K562 (cell line): Measurements from ENCODE around the gene NOD1. TPM values are rescaled to one million over a fixed set of nuclear protein-coding genes. Genes with fewer than 3 reads are reported as not detected.
A peak's percentile ranks its signal among the peaks of the same experiment; 100 is the strongest.

ENCODE experiments used
- ATAC-seq: fragments of 200-7000 bp; cut with Tn5 transposase; 3 replicates; pipeline ENCODE4 v1.9.1; 2020; ENCODE audit warnings: moderate library complexity
- BruUV-seq: library from RNA; stranded (reverse); fragments of 400-500 nt; replicated peaks from 2 replicates; lab custom pipeline; 2021; lab: Mats Ljungman, UMichigan
- CTCF ChIA-PET: fragments of 300-600 bp; formaldehyde crosslinking; extraction: SDS; loops from one replicate; lab custom pipeline; 2021; ENCODE audit warnings: low intra/inter-chr PET ratio; lab: Yijun Ruan, JAX
- POLR2A ChIA-PET: fragments of 300-600, 350-650 bp; sonication (Branson Sonifier 250); formaldehyde crosslinking; extraction: SDS; loops from one replicate; lab custom pipeline; 2021; ENCODE audit warnings: antibody characterized with exemption, inconsistent platforms; lab: Yijun Ruan, JAX
- DNase-seq, 4 experiments: peaks; one replicate each; pipeline versions ENCODE4 v3.0.0 to v3.0.0-alpha.2; 2011 to 2018; ENCODE audit warnings: low spot score in 3 of 4, mixed read lengths in 3 of 4; ENCODE audit errors: extremely low read depth in 1 of 4
- FAIRE-seq: peaks from 2 replicates; lab custom pipeline; 2011; peaks lifted over from hg19 to GRCh38; lab: Jason Lieb, UNC
- H2AFZ ChIP-seq: 2 replicates; pipeline ENCODE4 v1.6.0; 2011; ENCODE audit warnings: low read depth, low read length, control low read depth, inconsistent platforms
- H3K27ac ChIP-seq: fragments of 200-600 bp; 3 replicates; pipeline ENCODE4 v1.8.0; 2011; ENCODE audit warnings: low read depth, mild to moderate bottlenecking, control low read depth, inconsistent platforms, low read length, moderate library complexity, mixed read lengths; ENCODE audit errors: extremely low read depth
- H3K27me3 ChIP-seq, 2 experiments: fragments of 300-600 bp in 1 of 2; 2 replicates in 1 of 2; 3 replicates in 1 of 2; pipeline versions ENCODE4 v1.6.0 to v1.8.0; 2011; ENCODE audit warnings: inconsistent platforms in 2 of 2, low read length in 2 of 2, mild to moderate bottlenecking in 1 of 2, mixed read lengths in 1 of 2, moderate library complexity in 1 of 2; ENCODE audit not compliant: control insufficient read depth in 2 of 2, insufficient read depth in 2 of 2
- H3K36me3 ChIP-seq: fragments of 300-600 bp; 3 replicates; pipeline ENCODE4 v1.8.0; 2011; ENCODE audit warnings: mild to moderate bottlenecking, low read length, inconsistent platforms; ENCODE audit not compliant: control insufficient read depth, insufficient read depth
- H3K4me1 ChIP-seq, 2 experiments: fragments of 200-600 bp in 1 of 2; replicated peaks in 1 of 2; 2 replicates in 1 of 2; 3 replicates in 1 of 2; pipeline versions ENCODE4 v1.5.1 to v1.8.0; 2011; ENCODE audit warnings: inconsistent platforms in 2 of 2, low read length in 2 of 2, mild to moderate bottlenecking in 1 of 2, mixed read lengths in 1 of 2, moderate library complexity in 1 of 2; ENCODE audit not compliant: control insufficient read depth in 2 of 2, insufficient read depth in 2 of 2
- H3K4me2 ChIP-seq: 2 replicates; pipeline ENCODE4 v1.6.1; 2011; ENCODE audit warnings: low read length, control low read depth, inconsistent platforms, mixed read lengths; ENCODE audit not compliant: insufficient read depth
- H3K4me3 ChIP-seq: fragments of 200-600 bp; sonication (generic), shearing (Covaris generic); 2 replicates; pipeline ENCODE4 v1.5.1; 2016; ENCODE audit warnings: control low read depth, inconsistent platforms
- H3K79me2 ChIP-seq: fragments of 200-600 bp; 3 replicates; pipeline ENCODE4 v1.8.0; 2011; ENCODE audit warnings: low read length, inconsistent platforms; ENCODE audit not compliant: control insufficient read depth, insufficient read depth
- H3K9ac ChIP-seq, 2 experiments: 2 replicates each; pipeline versions ENCODE4 v1.6.0 to v1.6.1; 2011; ENCODE audit warnings: low read depth in 2 of 2, low read length in 2 of 2, control low read depth in 1 of 2, inconsistent platforms in 1 of 2, mild to moderate bottlenecking in 1 of 2, mixed read lengths in 1 of 2; ENCODE audit not compliant: insufficient read depth in 1 of 2
- H3K9me1 ChIP-seq: one replicate; pipeline ENCODE4 v1.6.0; 2011; ENCODE audit warnings: inconsistent platforms, mild to moderate bottlenecking, low read length, moderate library complexity; ENCODE audit not compliant: control insufficient read depth, insufficient read depth
- H3K9me3 ChIP-seq: replicated peaks from 2 replicates; pipeline ENCODE4 v1.5.1; 2011; ENCODE audit warnings: low read depth, low read length, inconsistent platforms; ENCODE audit not compliant: control insufficient read depth, insufficient read depth
- H4K20me1 ChIP-seq: replicated peaks from 2 replicates; pipeline ENCODE4 v1.6.1; 2011; ENCODE audit warnings: low read length, inconsistent platforms, mixed read lengths; ENCODE audit not compliant: control insufficient read depth, insufficient read depth
- CCAR2 ChIP-seq: fragments of 200-400 bp; formaldehyde crosslinking; IDR thresholded peaks from 2 replicates; pipeline ENCODE4 v1.6.1; 2017; ENCODE audit warnings: mild to moderate bottlenecking, low read depth, low read length
- MCM5 ChIP-seq: fragments of 450-650 bp; IDR thresholded peaks from 2 replicates; pipeline ENCODE4 v1.6.1; 2016; ENCODE audit warnings: low read depth
- SNAPC5 ChIP-seq: fragments of 250-450 bp; sonication (Bioruptor Pico); IDR thresholded peaks from 2 replicates; pipeline ENCODE4 v1.8.0; 2021; ENCODE audit warnings: moderate library complexity, mild to moderate bottlenecking, inconsistent platforms
- ZKSCAN8 ChIP-seq: fragments of 200-800 bp; sonication (Bioruptor generic); IDR thresholded peaks from 2 replicates; pipeline ENCODE4 v1.6.1; 2016; ENCODE audit warnings: missing genetic modification characterization, missing compliant biosample characterization
- WGBS: fragments of 100-300 bp; shearing (Covaris generic); methylation state at CpG from one replicate; pipeline ENCODE4 v1.1.6; 2016; ENCODE audit warnings: low coverage, mixed read lengths; ENCODE audit not compliant: insufficient coverage; ENCODE audit errors: missing lambda C conversion rate; 5-methylcytosine and 5-hydroxymethylcytosine counted together
- in situ Hi-C: fragments of 300-500 bp; cut with MboI; formaldehyde crosslinking; loops from 4 replicates; pipeline ENCODE4 v1.15.0; 2018; ENCODE audit warnings: inconsistent platforms, mixed read lengths
- intact Hi-C: fragments of 100-400 bp; cut with micrococcal nuclease; formaldehyde crosslinking; loops from 2 replicates; pipeline ENCODE4 v1.14.2; 2022
- polyA plus RNA-seq, 8 experiments: library from polyadenylated mRNA; depleted of rRNA in 4 of 8; stranded (reverse) in 5 of 8; unstranded in 3 of 8; fragments of >200 nt; fragmentation: Nextera tagmentation in 2 of 8; fragmentation: Illumina TruSeq in 1 of 8; extraction: Ambion mirVana in 2 of 8; extraction: Trizol in 1 of 8; gene quantifications; 2 replicates each; pipeline versions ENCODE4 v1.2.1 to v1.2.3, GENCODE V29; 2011 to 2014; ENCODE audit warnings: inconsistent platforms in 1 of 8, missing spikeins in 1 of 8
- total RNA-seq, 7 experiments: library from RNA; depleted of rRNA in 6 of 7; stranded (reverse); fragments of >200 nt in 6 of 7; fragmentation: Illumina TruSeq in 2 of 7; extraction: Trizol in 2 of 7; gene quantifications; 2 replicates each; pipeline versions ENCODE4 v1.2.1 to v1.2.3, GENCODE V29; 2011 to 2021; ENCODE audit warnings: low replicate concordance in 1 of 7

NOD1 gene
- total and polyA plus RNA-seq, 9 of the 15 experiments (the other 6 are each of a cell fraction or from before 2014, with no cell fraction given), result 0.34 to 7.1 (median 4.7) TPM

GRCh38 chr7:30514177-30514576 lies 35.6 kb upstream of the NOD1 start:
- no peaks in the 10 kb centered on the region for H3K9me1 ChIP-seq
- in situ Hi-C loops (no loop called here), intact Hi-C loops (loop anchor here (1.0 to 5.0 kb wide), 3 partner anchors 17 to 228 kb away; no protein-coding TSS in a partner anchor)
- H3K4me2 ChIP-seq, result no peak overlapping the region
- H3K4me1 ChIP-seq, result no peaks in the 10 kb centered on the region; a peak in 2 of 5 replicates
- H2AFZ ChIP-seq, result no peak overlapping the region
- ChIA-PET POLR2A (interaction anchor here (0.6 kb wide), 1 partner anchor 50 kb away, joined by 3 read pairs; no protein-coding TSS in a partner anchor), CTCF (no interaction called here)
- H3K36me3 ChIP-seq, result no peaks in the 10 kb centered on the region
- BruUV-seq, result no TSS peak
- no peak overlapping the region for H3K27ac ChIP-seq
- no peak for ATAC-seq
- H3K9me3 ChIP-seq, result no peaks in the 10 kb centered on the region; the same call in 1 of the 2 replicates
- H4K20me1 ChIP-seq, result no peaks in the 10 kb centered on the region
- H3K4me3 ChIP-seq, result no peak overlapping the region
- no peak for DNase-seq
- no peak for TF ChIP-seq MCM5
- TF ChIP-seq CCAR2, result no peak
- peak; percentile 29 for FAIRE-seq
- WGBS, result 29% methylated on average over 3 of the region's 3 CpGs
- no peak overlapping the region for H3K9ac ChIP-seq
- H3K79me2 ChIP-seq, result no peaks in the 10 kb centered on the region
- no peaks in the 10 kb centered on the region for H3K27me3 ChIP-seq

GRCh38 chr7:30513762-30514161 lies 35.2 kb upstream of the NOD1 start:
- Histone ChIP-seq H3K27me3 (no peaks in the 10 kb centered on the region), H3K9me1 (no peaks in the 10 kb centered on the region), H3K4me1 (no peaks in the 10 kb centered on the region; a peak in 2 of 5 replicates), H3K79me2 (no peaks in the 10 kb centered on the region), H3K36me3 (no peaks in the 10 kb centered on the region), H3K27ac (no peak overlapping the region), H3K4me2 (no peak overlapping the region), H3K9me3 (no peaks in the 10 kb centered on the region; the same call in 1 of the 2 replicates), H2AFZ (no peak overlapping the region), H4K20me1 (no peaks in the 10 kb centered on the region), H3K9ac (no peak overlapping the region), H3K4me3 (no peak overlapping the region)
- ChIA-PET POLR2A (no interaction called here), CTCF (no interaction called here)
- no peak for FAIRE-seq
- no peak for ATAC-seq
- BruUV-seq, result no TSS peak
- no peak for DNase-seq
- in situ Hi-C loops (no loop called here), intact Hi-C loops (loop anchor here (1.0 to 5.0 kb wide), 3 partner anchors 18 to 229 kb away; no protein-coding TSS in a partner anchor)
- WGBS, result 15% methylated on average over 2 of the region's 2 CpGs
- no peak for TF ChIP-seq SNAPC5
- no peak for TF ChIP-seq ZKSCAN8 (CRISPR knock-in tag)
